Measurements from ENCODE around the gene ACTR3.
A peak's percentile ranks its signal among the peaks of the same experiment; 100 is the strongest.

ACTR3 gene

GRCh38 chr2:113876503-113877387, 13.1 kb upstream of the ACTR3 start:
- DNase-seq (ENCODE audit: low read depth in 2 of 2) = peak in 1 of 2 donors; percentile 58

DNA sequence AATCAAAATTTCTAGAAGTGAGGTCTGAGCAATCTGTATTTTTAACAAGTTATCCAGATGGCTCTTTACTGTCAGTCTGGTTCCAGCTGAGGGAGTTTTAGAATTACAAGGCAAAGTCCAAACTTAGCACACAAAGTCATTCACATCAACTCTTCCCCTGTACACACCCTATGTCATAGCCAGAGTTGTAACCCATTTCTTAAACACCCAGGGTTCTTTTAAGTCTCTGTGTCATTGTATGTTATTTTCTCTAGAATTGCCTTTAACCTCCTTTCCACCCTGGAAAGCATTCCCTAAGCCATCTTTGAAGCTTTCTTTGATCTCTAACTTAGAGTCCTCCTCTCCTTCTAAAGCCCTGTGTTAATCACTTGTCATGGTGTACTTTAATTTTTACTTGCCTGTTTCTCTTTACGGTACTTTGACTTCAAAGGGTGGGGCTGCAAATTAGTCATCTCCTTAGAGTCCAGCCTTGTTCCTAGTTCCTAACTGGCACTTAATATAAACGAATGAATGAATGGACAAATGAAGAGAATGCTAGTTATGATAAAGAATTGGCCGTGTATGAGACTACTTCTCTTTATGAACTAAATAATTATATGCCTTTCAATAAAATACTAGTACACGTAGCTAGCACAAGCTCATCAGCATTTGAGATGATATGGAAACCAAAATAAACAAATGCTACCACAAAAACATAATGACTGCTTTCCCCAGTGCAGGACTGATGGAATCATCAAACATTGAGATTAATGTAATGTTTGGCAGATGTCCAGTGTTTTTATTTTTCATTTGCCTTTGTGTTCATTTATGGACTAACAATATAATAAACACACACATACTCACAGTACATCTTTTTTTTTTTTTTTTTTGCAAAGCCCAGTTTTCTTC, 11.9 kb upstream of the ACTR3 start:
- DNase-seq (ENCODE audit: low read depth in 2 of 2) = no peak

GRCh38 chr2:113878743-113879142, 11.1 kb upstream of the ACTR3 start:
- no peak for DNase-seq (ENCODE audit: low read depth in 2 of 2)

- DNase-seq (ENCODE audit: low read depth in 2 of 2) = no peak
Observed at GRCh38 chr2:113879457-113879856, 10.4 kb upstream of the ACTR3 start.

- DNase-seq (ENCODE audit: low read depth in 2 of 2) = no peak
Observed at GRCh38 chr2:113886479-113887008, 3.3 kb upstream of the ACTR3 start.

DNA sequence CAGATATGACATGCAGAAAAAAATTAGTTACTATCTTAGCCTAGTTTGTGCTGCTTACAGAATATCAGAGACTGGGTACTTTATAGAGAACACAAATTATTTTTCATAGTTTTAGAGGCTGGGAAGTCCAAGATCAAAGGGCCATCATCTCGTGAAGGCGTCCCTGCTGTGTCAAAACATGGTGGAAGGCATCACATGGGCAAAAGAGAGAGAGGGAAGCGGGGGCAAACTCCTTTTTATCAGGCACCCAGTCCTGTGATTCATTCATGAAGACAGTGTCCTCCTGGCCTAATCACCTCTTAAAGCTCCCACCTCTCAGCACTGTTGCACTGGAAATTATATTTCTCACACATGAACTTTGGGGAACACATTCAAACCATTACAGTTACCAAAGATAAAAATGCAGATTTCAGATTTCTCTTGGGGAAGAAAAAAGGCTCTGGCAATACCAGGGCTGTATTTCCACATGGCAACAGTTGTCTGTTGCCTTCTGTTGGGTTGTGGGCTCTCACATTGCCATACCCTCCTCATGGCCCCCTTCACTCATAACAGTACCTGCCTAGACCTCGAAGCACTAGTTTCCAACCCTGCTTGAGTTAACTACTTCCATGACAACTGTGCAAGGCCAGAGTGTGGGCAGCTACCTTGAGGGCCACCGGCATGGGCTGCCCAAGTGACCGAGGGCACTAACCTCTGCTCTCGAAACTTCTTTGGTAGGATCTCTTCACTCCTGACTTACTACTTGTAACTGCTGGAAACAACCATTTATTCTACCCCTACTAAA, 2.7 kb upstream of the ACTR3 start:
- DNase-seq (ENCODE audit: low read depth in 2 of 2) = no peak

- DNase-seq (ENCODE audit: low read depth in 2 of 2) = no peak
Observed at GRCh38 chr2:113888641-113889470, 1.0 kb upstream of the ACTR3 start.

DNA sequence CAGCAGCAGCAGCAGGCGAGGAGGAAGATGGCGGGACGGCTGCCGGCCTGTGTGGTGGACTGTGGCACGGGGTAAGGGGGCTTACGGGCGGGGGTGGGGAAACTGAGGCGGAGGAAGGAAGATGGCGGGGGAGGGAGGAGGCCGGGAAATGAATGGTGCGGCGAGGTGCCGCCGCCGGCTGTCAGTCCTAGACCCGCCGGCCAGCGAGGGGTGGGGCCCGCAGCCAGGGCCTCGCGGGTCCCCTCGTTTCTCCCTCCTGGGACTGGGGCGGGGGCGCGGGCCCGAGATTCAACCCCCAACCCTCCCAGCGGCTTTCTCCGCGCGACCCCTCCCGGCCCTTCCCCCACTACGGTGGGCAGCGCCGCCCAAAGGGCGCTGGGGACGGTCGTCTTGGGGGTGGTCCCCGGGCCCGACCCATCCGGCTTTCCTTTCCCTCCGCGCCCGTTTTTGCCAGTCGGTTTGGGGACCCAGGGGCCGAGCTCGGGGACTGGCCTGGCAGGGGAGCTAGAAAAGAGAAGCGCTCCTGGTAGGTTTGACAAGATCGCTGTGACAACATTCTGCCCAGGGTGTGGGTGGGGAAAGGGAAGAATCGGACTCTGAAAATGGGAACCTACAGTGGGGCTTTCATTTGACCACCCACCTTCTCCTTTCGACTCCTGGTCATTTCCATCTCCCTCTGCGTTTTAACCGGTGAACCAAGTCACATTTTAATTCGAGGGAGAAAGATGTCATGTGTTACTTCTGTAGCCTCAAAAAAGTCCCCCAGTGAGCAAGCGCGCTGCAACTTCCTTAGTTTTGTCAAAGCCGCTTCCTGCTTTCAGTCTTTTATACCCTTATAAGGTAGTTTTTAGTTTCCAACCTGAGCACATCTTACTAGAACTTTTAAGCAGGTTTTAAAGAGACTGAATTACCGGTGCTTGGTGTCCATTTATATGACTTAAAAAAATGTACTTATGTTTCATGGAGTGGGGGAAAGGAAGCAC, 655 bp downstream of the ACTR3 start:
- peak in 1 of 2 donors; percentile 69 for DNase-seq (ENCODE audit: low read depth in 2 of 2)

- DNase-seq (ENCODE audit: low read depth in 2 of 2) = no peak
Observed at GRCh38 chr2:113891265-113891959, 1.5 kb downstream of the ACTR3 start.

- no peak for DNase-seq (ENCODE audit: low read depth in 2 of 2)
Observed at GRCh38 chr2:113892004-113892710, 2.3 kb downstream of the ACTR3 start.

- DNase-seq (ENCODE audit: low read depth in 2 of 2) = no peak
Observed at GRCh38 chr2:113894156-113894743, 4.4 kb downstream of the ACTR3 start.

DNA sequence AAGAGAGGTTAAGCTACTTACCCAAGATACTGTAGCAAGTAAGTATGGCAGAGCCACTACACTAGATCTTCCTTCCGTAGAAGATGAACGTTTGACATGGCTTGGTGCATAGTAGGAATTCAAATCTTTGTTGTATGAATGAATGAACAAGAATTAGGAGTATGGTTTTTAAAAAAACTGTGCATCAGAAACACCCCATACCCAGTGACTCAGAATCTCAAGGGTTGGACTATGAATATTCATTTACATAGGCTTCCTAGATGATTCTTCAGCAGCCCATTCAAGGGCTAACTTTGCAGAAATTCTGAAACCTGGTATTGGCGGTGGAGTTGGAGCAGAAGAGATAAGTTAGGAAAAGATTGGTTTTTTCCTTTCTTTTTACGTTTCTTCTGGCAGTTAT, 5.4 kb downstream of the ACTR3 start:
- DNase-seq (ENCODE audit: low read depth in 2 of 2) = no peak

- DNase-seq (ENCODE audit: low read depth in 2 of 2) = no peak
Observed at GRCh38 chr2:113895819-113896563, 6.1 kb downstream of the ACTR3 start.

DNA sequence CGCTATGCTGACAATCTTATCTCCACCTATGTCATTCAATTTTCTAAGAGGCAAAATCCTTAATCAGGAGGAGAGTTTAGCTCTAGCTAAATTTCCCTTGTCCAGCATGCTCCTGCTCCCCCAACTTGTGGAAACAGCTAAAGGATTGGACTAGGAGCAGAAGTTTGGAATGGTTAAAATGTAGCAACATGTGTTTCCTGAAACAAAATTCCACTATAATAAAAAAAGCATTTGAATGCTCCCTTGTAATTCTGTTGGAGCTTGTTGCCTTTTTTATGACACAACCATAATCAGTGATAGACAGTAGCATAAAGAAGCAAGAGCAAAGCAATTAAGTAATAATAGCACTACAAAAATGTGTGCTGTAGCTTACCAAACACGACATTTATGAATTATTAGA, 6.9 kb downstream of the ACTR3 start:
- DNase-seq (ENCODE audit: low read depth in 2 of 2) = no peak

DNA sequence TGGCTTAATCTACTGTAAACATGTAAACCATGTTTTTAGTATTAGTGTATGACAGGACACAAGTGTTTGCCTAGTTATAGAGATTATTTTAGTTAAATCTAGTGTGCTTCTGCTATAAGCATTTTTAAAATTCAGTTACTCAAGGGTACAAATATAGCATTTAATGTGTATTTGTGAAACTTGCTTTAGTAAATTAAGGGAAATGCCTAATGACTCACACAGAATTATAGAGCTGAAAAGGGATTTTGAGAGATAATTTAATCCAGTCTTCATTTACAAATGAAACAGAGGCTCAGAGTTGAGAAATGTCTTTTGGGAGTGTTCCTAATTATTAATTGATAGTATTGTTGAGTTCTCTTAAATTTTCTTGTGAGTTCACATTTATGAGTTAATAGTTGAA, 8.2 kb downstream of the ACTR3 start:
- DNase-seq (ENCODE audit: low read depth in 2 of 2) = no peak

GRCh38 chr2:113899166-113899565, 9.3 kb downstream of the ACTR3 start:
- DNase-seq (ENCODE audit: low read depth in 2 of 2) = no peak

- DNase-seq (ENCODE audit: low read depth in 2 of 2) = no peak
Observed at GRCh38 chr2:113901943-113902342, 12.1 kb downstream of the ACTR3 start.
